HG03469 (cell line): ENCODE measurements around the gene HES6.

ENCODE experiments used
- ATAC-seq: cut with Tn5 transposase; IDR thresholded peaks from one replicate; pipeline ENCODE4 v1.9.1; 2021; ENCODE audit warnings: mild to moderate bottlenecking, moderate library complexity, moderate number of reproducible peaks; ENCODE audit not compliant: unreplicated experiment

HES6 gene

GRCh38 chr2:238255151-238255551 lies 15.3 kb upstream of the HES6 start:
- no peak for ATAC-seq

- ATAC-seq = no peak
These were observed 14.4 kb upstream of the HES6 start for GRCh38 chr2:238254095-238254723.

- no peak for ATAC-seq
These were observed 13.2 kb upstream of the HES6 start for GRCh38 chr2:238252766-238253630.

- no peak for ATAC-seq
These were observed 12.1 kb upstream of the HES6 start for GRCh38 chr2:238251986-238252385.

GRCh38 chr2:238251331-238251730 lies 11.5 kb upstream of the HES6 start:
- no peak for ATAC-seq

GRCh38 chr2:238250896-238251295 lies 11.1 kb upstream of the HES6 start:
- ATAC-seq = no peak

GRCh38 chr2:238247841-238248453 lies 8.1 kb upstream of the HES6 start:
- ATAC-seq = no peak

- ATAC-seq = no peak
These were observed 7.4 kb upstream of the HES6 start for GRCh38 chr2:238247002-238247822.

GRCh38 chr2:238244151-238244550 lies 4.3 kb upstream of the HES6 start:
- ATAC-seq = no peak

GRCh38 chr2:238243496-238244076 lies 3.7 kb upstream of the HES6 start:
- no peak for ATAC-seq

GRCh38 chr2:238242731-238243495 lies 3.1 kb upstream of the HES6 start:
- no peak for ATAC-seq

- ATAC-seq = no peak
These were observed 2.1 kb upstream of the HES6 start for GRCh38 chr2:238241970-238242369.

- ATAC-seq = no peak
These were observed 1.2 kb upstream of the HES6 start for GRCh38 chr2:238240757-238241711.

- no peak for ATAC-seq
These were observed 335 bp downstream of the HES6 start for GRCh38 chr2:238239543-238239862.

GRCh38 chr2:238238766-238239542 lies 884 bp downstream of the HES6 start:
- ATAC-seq = no peak

GRCh38 chr2:238238311-238238765 lies 1.5 kb downstream of the HES6 start:
- ATAC-seq = no peak

- no peak for ATAC-seq
These were observed 2.3 kb downstream of the HES6 start for GRCh38 chr2:238237431-238238135.
